ENCODE measurements around the gene STIM2. TPM values are rescaled to one million over a fixed set of nuclear protein-coding genes. Genes with fewer than 3 reads are reported as not detected.

Gene STIM2
- total RNA-seq, 2 experiments from 2014 or later = 70.2 to 75.2 TPM

GRCh38 chr4:26850528-26850927 is 10.1 kb upstream of the STIM2 start:
- H3K36me3 Mint-ChIP-seq = no peaks in the 10 kb centered on the region
- H3K9me3 Mint-ChIP-seq = peaks cover 2% of the 10 kb centered on the region
- POLR2A ChIA-PET = no interaction called here
- H3K4me1 Mint-ChIP-seq = peaks cover 3% of the 10 kb centered on the region
- DNase-seq (no peak), ATAC-seq (ENCODE audit: low read depth) (no peak)
- H3K27ac Mint-ChIP-seq = no peak overlapping the region
- no peak overlapping the region for H3K4me3 Mint-ChIP-seq
- peaks cover 5% of the 10 kb centered on the region for H3K27me3 Mint-ChIP-seq

GRCh38 chr4:26851129-26851528 is 9.5 kb upstream of the STIM2 start:
- no peak for ATAC-seq (ENCODE audit: low read depth)
- Mint-ChIP-seq H3K4me1 (peaks cover 3% of the 10 kb centered on the region), H3K4me3 (no peak overlapping the region), H3K36me3 (no peaks in the 10 kb centered on the region), H3K9me3 (peaks cover 2% of the 10 kb centered on the region), H3K27me3 (peaks cover 5% of the 10 kb centered on the region), H3K27ac (no peak overlapping the region)
- POLR2A ChIA-PET = no interaction called here
- no peak for DNase-seq

- POLR2A ChIA-PET = no interaction called here
- peaks cover 23% of the 10 kb centered on the region for H3K4me1 Mint-ChIP-seq
- no peaks in the 10 kb centered on the region for H3K9me3 Mint-ChIP-seq
- ATAC-seq (ENCODE audit: low read depth) = no peak
- no peaks in the 10 kb centered on the region for H3K27me3 Mint-ChIP-seq
- H3K27ac Mint-ChIP-seq = no peak overlapping the region
- H3K4me3 Mint-ChIP-seq = no peak overlapping the region
- H3K36me3 Mint-ChIP-seq = no peaks in the 10 kb centered on the region
- DNase-seq = no peak
Measured at GRCh38 chr4:26854701-26855100, 5.9 kb upstream of the STIM2 start.

- no peak for DNase-seq
- H3K36me3 Mint-ChIP-seq = no peaks in the 10 kb centered on the region
- peak overlapping the region; percentile 81 for H3K27ac Mint-ChIP-seq
- H3K9me3 Mint-ChIP-seq = no peaks in the 10 kb centered on the region
- H3K4me3 Mint-ChIP-seq = peak overlapping the region; percentile 98
- peaks cover 26% of the 10 kb centered on the region for H3K4me1 Mint-ChIP-seq
- POLR2A ChIA-PET = interaction anchor here (0.6 to 6.5 kb wide), 5 partner anchors 16 to 273 kb away, joined by 3 to 209 read pairs (median 4); partner anchors contain the start of gene TBC1D19
- H3K27me3 Mint-ChIP-seq = no peaks in the 10 kb centered on the region
- no peak for ATAC-seq (ENCODE audit: low read depth)
Measured at GRCh38 chr4:26856906-26857277, 3.7 kb upstream of the STIM2 start.

GRCh38 chr4:26857278-26858034 is 3.2 kb upstream of the STIM2 start:
- peak; percentile 58 for ATAC-seq (ENCODE audit: low read depth)
- Mint-ChIP-seq H3K4me3 (peak overlapping the region; percentile 98), H3K27ac (peak overlapping the region; percentile 81), H3K4me1 (peaks cover 26% of the 10 kb centered on the region), H3K9me3 (no peaks in the 10 kb centered on the region), H3K27me3 (no peaks in the 10 kb centered on the region), H3K36me3 (no peaks in the 10 kb centered on the region)
- peak; percentile 97 for DNase-seq
- POLR2A ChIA-PET = interaction anchor here (0.6 to 6.5 kb wide), 7 partner anchors 9 to 273 kb away, joined by 3 to 209 read pairs (median 4); partner anchors contain the start of gene TBC1D19

GRCh38 chr4:26858035-26858918 is 2.4 kb upstream of the STIM2 start:
- Mint-ChIP-seq H3K9me3 (no peaks in the 10 kb centered on the region), H3K4me1 (peaks cover 24% of the 10 kb centered on the region), H3K27ac (peak overlapping the region; percentile 81), H3K4me3 (peak overlapping the region; percentile 98), H3K27me3 (no peaks in the 10 kb centered on the region), H3K36me3 (no peaks in the 10 kb centered on the region)
- POLR2A ChIA-PET = interaction anchor here (0.7 to 6.5 kb wide), 6 partner anchors 8 to 274 kb away, joined by 3 to 209 read pairs (median 4); partner anchors contain the start of gene TBC1D19
- ATAC-seq (ENCODE audit: low read depth) (no peak), DNase-seq (no peak)

GRCh38 chr4:26858947-26859401 is 1.7 kb upstream of the STIM2 start:
- DNase-seq (no peak), ATAC-seq (ENCODE audit: low read depth) (no peak)
- POLR2A ChIA-PET = interaction anchor here (6.5 kb wide), 1 partner anchor 25 kb away, joined by 209 read pairs; no protein-coding TSS in a partner anchor
- Mint-ChIP-seq H3K9me3 (no peaks in the 10 kb centered on the region), H3K36me3 (no peaks in the 10 kb centered on the region), H3K27ac (peak overlapping the region; percentile 81), H3K27me3 (no peaks in the 10 kb centered on the region), H3K4me3 (peak overlapping the region; percentile 98), H3K4me1 (peaks cover 30% of the 10 kb centered on the region)

- Mint-ChIP-seq H3K4me3 (peak overlapping the region; percentile 98), H3K4me1 (peaks cover 33% of the 10 kb centered on the region), H3K36me3 (no peaks in the 10 kb centered on the region), H3K9me3 (no peaks in the 10 kb centered on the region), H3K27me3 (no peaks in the 10 kb centered on the region), H3K27ac (peak overlapping the region; percentile 96)
- ATAC-seq (ENCODE audit: low read depth) (no peak), DNase-seq (no peak)
- POLR2A ChIA-PET = interaction anchor here (1.2 to 6.5 kb wide), 7 partner anchors 13 to 540 kb away, joined by 4 to 209 read pairs (median 8); partner anchors contain the start of gene TBC1D19
Measured at GRCh38 chr4:26859762-26860156, 882 bp upstream of the STIM2 start.

GRCh38 chr4:26860922-26861433 is 337 bp downstream of the STIM2 start:
- DNase-seq = peak; percentile 77
- no peaks in the 10 kb centered on the region for H3K27me3 Mint-ChIP-seq
- peak overlapping the region; percentile 98 for H3K4me3 Mint-ChIP-seq
- no peaks in the 10 kb centered on the region for H3K9me3 Mint-ChIP-seq
- no peaks in the 10 kb centered on the region for H3K36me3 Mint-ChIP-seq
- POLR2A ChIA-PET = interaction anchor here (0.7 to 6.5 kb wide), 21 partner anchors 12 to 1001 kb away, joined by 3 to 209 read pairs (median 5); partner anchors contain the start of gene TBC1D19
- peak overlapping the region; percentile 96 for H3K27ac Mint-ChIP-seq
- ATAC-seq (ENCODE audit: low read depth) = peak; percentile 19
- peaks cover 41% of the 10 kb centered on the region for H3K4me1 Mint-ChIP-seq

- Mint-ChIP-seq H3K36me3 (no peaks in the 10 kb centered on the region), H3K9me3 (no peaks in the 10 kb centered on the region), H3K27me3 (no peaks in the 10 kb centered on the region), H3K27ac (peak overlapping the region; percentile 93), H3K4me3 (peak overlapping the region; percentile 95), H3K4me1 (peaks cover 47% of the 10 kb centered on the region)
- DNase-seq (peak; percentile 81), ATAC-seq (ENCODE audit: low read depth) (peak; percentile 35)
- POLR2A ChIA-PET = interaction anchor here (0.6 to 6.5 kb wide), 20 partner anchors 9 to 1002 kb away, joined by 3 to 209 read pairs (median 3); partner anchors contain the start of gene TBC1D19
Measured at GRCh38 chr4:26861434-26862186, 969 bp downstream of the STIM2 start.

GRCh38 chr4:26862381-26862915 is 1.8 kb downstream of the STIM2 start:
- no peak for ATAC-seq (ENCODE audit: low read depth)
- Mint-ChIP-seq H3K9me3 (no peaks in the 10 kb centered on the region), H3K4me1 (peaks cover 45% of the 10 kb centered on the region), H3K36me3 (no peaks in the 10 kb centered on the region), H3K27me3 (no peaks in the 10 kb centered on the region), H3K4me3 (peak overlapping the region; percentile 95), H3K27ac (peak overlapping the region; percentile 93)
- POLR2A ChIA-PET = interaction anchor here (0.7 to 6.5 kb wide), 8 partner anchors 11 to 292 kb away, joined by 3 to 209 read pairs (median 3); partner anchors contain the start of gene TBC1D19
- DNase-seq = no peak

GRCh38 chr4:26863512-26863911 is 2.9 kb downstream of the STIM2 start:
- no peak for DNase-seq
- peak overlapping the region; percentile 79 for H3K4me3 Mint-ChIP-seq
- no peaks in the 10 kb centered on the region for H3K36me3 Mint-ChIP-seq
- POLR2A ChIA-PET = interaction anchor here (0.9 to 1.2 kb wide), 3 partner anchors 10 to 24 kb away, joined by 3 to 8 read pairs (median 5); no protein-coding TSS in a partner anchor
- H3K27ac Mint-ChIP-seq = no peak overlapping the region
- H3K9me3 Mint-ChIP-seq = no peaks in the 10 kb centered on the region
- H3K4me1 Mint-ChIP-seq = peaks cover 48% of the 10 kb centered on the region
- no peaks in the 10 kb centered on the region for H3K27me3 Mint-ChIP-seq
- ATAC-seq (ENCODE audit: low read depth) = no peak

All from activated naive CD8-positive, alpha-beta T cell treated with anti-CD3 and anti-CD28 coated beads, Interleukin-2, amount 10 ng/mL, durations not matched to agents 7 days and 5 days (primary cell).